ENCODE results near the gene DNAH6. TPM values are rescaled to one million over a fixed set of nuclear protein-coding genes. Genes with fewer than 3 reads are reported as not detected.
"Not testable (repeated sequence)": the region's sequence is repeated elsewhere in the genome, so short reads cannot be mapped to it uniquely, and the experiment has no call there.

DNAH6 gene
- total RNA-seq, 1 donor from 2014 or later, result 0.52 TPM

DNA sequence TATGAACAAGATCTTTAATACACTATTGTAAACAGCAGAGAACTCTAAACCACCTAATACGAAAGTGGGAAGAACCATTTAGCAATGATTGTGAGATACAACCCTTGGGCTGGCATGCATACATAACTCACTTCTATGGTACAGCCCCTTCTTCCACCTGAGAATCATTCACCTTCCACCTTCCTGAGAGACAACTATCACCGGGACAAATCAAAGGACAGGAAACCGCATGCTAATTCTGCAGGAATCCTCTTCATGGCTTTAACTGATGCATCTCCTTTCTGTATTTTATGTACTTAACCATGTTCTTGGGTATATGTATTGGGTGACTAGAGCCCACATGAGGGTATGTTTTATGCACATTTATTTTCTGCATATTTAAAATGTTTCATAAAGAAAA, 241.3 kb downstream of the DNAH6 start:
- TF ChIP-seq, protein P1, sequence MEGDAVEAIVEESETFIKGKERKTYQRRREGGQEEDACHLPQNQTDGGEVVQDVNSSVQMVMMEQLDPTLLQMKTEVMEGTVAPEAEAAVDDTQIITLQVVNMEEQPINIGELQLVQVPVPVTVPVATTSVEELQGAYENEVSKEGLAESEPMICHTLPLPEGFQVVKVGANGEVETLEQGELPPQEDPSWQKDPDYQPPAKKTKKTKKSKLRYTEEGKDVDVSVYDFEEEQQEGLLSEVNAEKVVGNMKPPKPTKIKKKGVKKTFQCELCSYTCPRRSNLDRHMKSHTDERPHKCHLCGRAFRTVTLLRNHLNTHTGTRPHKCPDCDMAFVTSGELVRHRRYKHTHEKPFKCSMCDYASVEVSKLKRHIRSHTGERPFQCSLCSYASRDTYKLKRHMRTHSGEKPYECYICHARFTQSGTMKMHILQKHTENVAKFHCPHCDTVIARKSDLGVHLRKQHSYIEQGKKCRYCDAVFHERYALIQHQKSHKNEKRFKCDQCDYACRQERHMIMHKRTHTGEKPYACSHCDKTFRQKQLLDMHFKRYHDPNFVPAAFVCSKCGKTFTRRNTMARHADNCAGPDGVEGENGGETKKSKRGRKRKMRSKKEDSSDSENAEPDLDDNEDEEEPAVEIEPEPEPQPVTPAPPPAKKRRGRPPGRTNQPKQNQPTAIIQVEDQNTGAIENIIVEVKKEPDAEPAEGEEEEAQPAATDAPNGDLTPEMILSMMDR (conservative IDR thresholded peaks at IDR 0.05; ENCODE audit: low read depth, low read length), result no peak

DNA sequence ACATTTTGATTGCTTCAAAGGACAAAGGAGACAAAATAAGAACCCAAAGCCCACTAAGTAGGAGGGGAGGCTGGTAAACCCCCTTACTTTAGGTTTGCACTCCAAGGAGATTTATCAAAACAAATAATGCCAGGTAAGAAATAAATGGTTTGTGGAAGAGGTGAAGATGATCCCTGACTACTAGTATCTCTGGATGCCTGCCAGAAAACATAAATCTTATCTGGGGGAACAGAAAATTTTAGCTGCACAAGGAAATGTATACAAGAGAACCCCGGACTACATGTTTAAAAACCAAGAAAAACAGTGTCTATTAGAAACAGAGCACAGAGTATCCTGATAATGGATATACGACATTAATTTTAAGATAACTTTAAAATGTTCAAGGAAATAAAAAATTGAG, 250.5 kb downstream of the DNAH6 start:
- H3K4me3 ChIP-seq (ENCODE audit: low read depth, low read length), result no peak overlapping the region
- TF ChIP-seq, protein P1 (conservative IDR thresholded peaks at IDR 0.05; ENCODE audit: low read depth, low read length), result no peak
- DNase-seq (ENCODE audit: low read depth), result no peak

More for the DNA sequence above, 241.3 kb downstream of the DNAH6 start:
- H3K4me3 ChIP-seq (ENCODE audit: low read depth, low read length), result no peak overlapping the region
- no peak for DNase-seq (ENCODE audit: low read depth)

GRCh38 chr2:84768840-84769239, 252.5 kb downstream of the DNAH6 start:
- H3K4me3 ChIP-seq (ENCODE audit: low read depth, low read length), result no peak overlapping the region
- DNase-seq (ENCODE audit: low read depth), result no peak
- TF ChIP-seq, protein P1 (conservative IDR thresholded peaks at IDR 0.05; ENCODE audit: low read depth, low read length), result no peak

DNA sequence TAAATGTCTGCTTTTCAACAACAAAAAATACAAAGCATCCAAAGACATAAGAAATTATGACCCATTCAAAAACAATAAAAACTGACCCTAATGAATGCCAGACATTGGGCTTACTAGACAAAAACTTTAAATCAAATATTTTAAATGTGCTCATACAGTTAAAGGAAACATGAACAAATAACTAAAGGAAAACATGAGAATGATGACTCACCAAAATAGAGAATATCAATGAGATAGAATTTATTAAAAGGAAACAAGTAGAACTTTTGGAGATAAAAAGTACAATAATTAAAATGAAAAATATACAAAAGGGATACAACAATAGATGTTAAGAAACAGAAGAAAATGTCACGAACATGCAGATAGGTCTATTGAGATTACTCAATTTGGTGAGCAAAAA, 254.0 kb downstream of the DNAH6 start:
- TF ChIP-seq, protein P1 (conservative IDR thresholded peaks at IDR 0.05; ENCODE audit: low read depth, low read length), result no peak
- no peak for DNase-seq (ENCODE audit: low read depth)
- no peak overlapping the region for H3K4me3 ChIP-seq (ENCODE audit: low read depth, low read length)

DNA sequence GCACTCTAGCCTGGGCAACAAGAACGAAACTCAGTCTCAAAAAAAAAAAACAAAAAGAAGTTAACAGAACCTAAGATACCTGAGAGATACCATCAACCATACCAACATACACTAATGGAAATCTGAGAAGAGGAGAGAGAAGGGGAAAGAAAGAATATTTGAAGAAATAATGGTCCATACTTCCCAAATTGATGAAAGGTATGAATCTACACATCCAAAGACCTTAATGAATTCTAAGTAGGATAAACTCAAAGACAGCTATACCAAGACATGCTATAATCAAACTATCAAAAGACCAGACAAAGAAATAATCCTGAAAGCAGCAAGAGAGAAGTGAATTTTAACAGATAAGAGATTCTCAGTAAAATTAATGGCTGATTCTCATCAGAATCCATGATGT, 255.0 kb downstream of the DNAH6 start:
- TF ChIP-seq, protein P1 (conservative IDR thresholded peaks at IDR 0.05; ENCODE audit: low read depth, low read length), result no peak
- DNase-seq (ENCODE audit: low read depth), result no peak

GRCh38 chr2:84773562-84773961, 257.3 kb downstream of the DNAH6 start:
- DNase-seq (ENCODE audit: low read depth); H3K4me3 ChIP-seq (ENCODE audit: low read depth, low read length): not testable (repeated sequence)

More for the DNA sequence above, 255.0 kb downstream of the DNAH6 start:
- H3K4me3 ChIP-seq (ENCODE audit: low read depth, low read length), result no peak overlapping the region

GRCh38 chr2:84776011-84776410, 259.7 kb downstream of the DNAH6 start:
- DNase-seq (ENCODE audit: low read depth), result no peak

More at GRCh38 chr2:84776011-84776410, 259.7 kb downstream of the DNAH6 start:
- TF ChIP-seq, protein P1 (conservative IDR thresholded peaks at IDR 0.05; ENCODE audit: low read depth, low read length), result no peak
- no peak overlapping the region for H3K4me3 ChIP-seq (ENCODE audit: low read depth, low read length)
